Panc1 (cell line): Measurements from ENCODE around the gene PGPEP1. TPM values are rescaled to one million over a fixed set of nuclear protein-coding genes. Genes with fewer than 3 reads are reported as not detected.

Source experiments
- ATAC-seq: fragments of 200-7000 bp; cut with Tn5 transposase; 2 replicates; pipeline ENCODE4 v1.9.1; 2020; ENCODE audit warnings: mild to moderate bottlenecking, moderate library complexity
- BruUV-seq: library from RNA; stranded (reverse); fragments of 400-500 nt; replicated peaks from 2 replicates; lab custom pipeline; 2021; lab: Mats Ljungman, UMichigan
- CTCF ChIA-PET: fragments of 300-600 bp; sonication (Branson Sonifier 250); formaldehyde crosslinking; loops from one replicate; lab custom pipeline; 2022; ENCODE audit warnings: antibody characterized with exemption; lab: Charles Lee
- POLR2A ChIA-PET: fragments of 300-600 bp; sonication (Branson Sonifier 250); formaldehyde crosslinking; loops from one replicate; lab custom pipeline; 2022; ENCODE audit warnings: antibody characterized with exemption; lab: Charles Lee
- DNase-seq: peaks from one replicate; pipeline ENCODE4 v3.0.0-alpha.2; 2010; ENCODE audit warnings: low read depth, low spot score
- H3K27ac ChIP-seq: 2 replicates; pipeline ENCODE4 v1.5.1; 2011; ENCODE audit warnings: mild to moderate bottlenecking, low read length, inconsistent platforms
- H3K27me3 ChIP-seq: fragments of 200-500 bp; sonication (Bioruptor generic); 2 replicates; pipeline ENCODE4 v1.6.0; 2014; ENCODE audit warnings: low read length, inconsistent platforms; ENCODE audit not compliant: control insufficient read depth, insufficient read depth
- H3K36me3 ChIP-seq: fragments of 200-500 bp; sonication (Bioruptor generic); 2 replicates; pipeline ENCODE4 v1.5.1; 2014; ENCODE audit warnings: inconsistent platforms, mild to moderate bottlenecking, low read length, moderate library complexity; ENCODE audit not compliant: control insufficient read depth, insufficient read depth
- H3K4me1 ChIP-seq: 2 replicates; pipeline ENCODE4 v1.5.1; 2011; ENCODE audit warnings: inconsistent platforms, mild to moderate bottlenecking, low read length, moderate library complexity; ENCODE audit not compliant: control insufficient read depth, insufficient read depth
- H3K4me3 ChIP-seq, 2 experiments: 2 replicates each; pipeline ENCODE4 v1.5.1; 2011 to 2012; ENCODE audit warnings: low read depth in 2 of 2, low read length in 2 of 2, mild to moderate bottlenecking in 2 of 2, inconsistent platforms in 1 of 2, moderate library complexity in 1 of 2
- H3K9me3 ChIP-seq: fragments of 200-500 bp; sonication (Bioruptor generic); 2 replicates; pipeline ENCODE4 v1.5.1; 2014; ENCODE audit warnings: low read depth, mild to moderate bottlenecking, inconsistent platforms, low read length, moderate library complexity; ENCODE audit not compliant: control insufficient read depth, insufficient read depth
- CTCF ChIP-seq: fragments of 450-650 bp; IDR thresholded peaks from 2 replicates; pipeline ENCODE4 v1.5.1; 2017; ENCODE audit warnings: mild to moderate bottlenecking
- POLR2AphosphoS5 ChIP-seq: IDR thresholded peaks from 2 replicates; pipeline ENCODE4 v1.6.1; 2012; ENCODE audit warnings: mild to moderate bottlenecking, low read depth, low read length, moderate library complexity
- SIN3A ChIP-seq: IDR thresholded peaks from 2 replicates; pipeline ENCODE4 v1.6.1; 2012; ENCODE audit warnings: low read depth, mild to moderate bottlenecking, low read length, moderate library complexity, borderline replicate concordance; ENCODE audit not compliant: insufficient read depth
- TCF7L2 ChIP-seq: IDR thresholded peaks from 2 replicates; pipeline ENCODE4 v1.6.1; 2011; ENCODE audit warnings: mild to moderate bottlenecking, low read depth, low read length, inconsistent platforms
- in situ Hi-C: cut with HindIII; loops from 2 replicates; pipeline ENCODE4 v1.10.0; 2016; ENCODE audit warnings: low sequenced_read_pairs, low pct_unique_long_range_greater_than_20kb
- intact Hi-C: fragments of 100-400 bp; cut with micrococcal nuclease; formaldehyde crosslinking; loops from one replicate; pipeline ENCODE4 v1.10.0; 2022; ENCODE audit not compliant: unreplicated experiment
- total RNA-seq: library from RNA; stranded (reverse); gene quantifications from one replicate; pipeline ENCODE4 v1.2.1, GENCODE V29; 2021; ENCODE audit not compliant: unreplicated experiment

PGPEP1 gene
- total RNA-seq, 1 experiment from 2014 or later, result 36.3 TPM

- Histone ChIP-seq H3K36me3 (no peaks in the 10 kb centered on the region), H3K9me3 (no peaks in the 10 kb centered on the region), H3K4me1 (peaks cover 3% of the 10 kb centered on the region; the same call in 1 of the 2 replicates), H3K27me3 (no peaks in the 10 kb centered on the region), H3K27ac (no peak overlapping the region), H3K4me3 (no peak overlapping the region)
- ATAC-seq (no peak), DNase-seq (no peak)
- in situ Hi-C loops (no loop called here), intact Hi-C loops (no loop called here)
- POLR2A ChIA-PET, result no interaction called here
- TF ChIP-seq POLR2AphosphoS5 (no peak), CTCF (0 out of 2 replicates have a peak, but pooled peaks have one; percentile 19)
- CTCF ChIA-PET, result no interaction called here
- no TSS peak for BruUV-seq
These were observed 66.4 kb downstream of the PGPEP1 start for GRCh38 chr19:18406749-18407148.

DNA sequence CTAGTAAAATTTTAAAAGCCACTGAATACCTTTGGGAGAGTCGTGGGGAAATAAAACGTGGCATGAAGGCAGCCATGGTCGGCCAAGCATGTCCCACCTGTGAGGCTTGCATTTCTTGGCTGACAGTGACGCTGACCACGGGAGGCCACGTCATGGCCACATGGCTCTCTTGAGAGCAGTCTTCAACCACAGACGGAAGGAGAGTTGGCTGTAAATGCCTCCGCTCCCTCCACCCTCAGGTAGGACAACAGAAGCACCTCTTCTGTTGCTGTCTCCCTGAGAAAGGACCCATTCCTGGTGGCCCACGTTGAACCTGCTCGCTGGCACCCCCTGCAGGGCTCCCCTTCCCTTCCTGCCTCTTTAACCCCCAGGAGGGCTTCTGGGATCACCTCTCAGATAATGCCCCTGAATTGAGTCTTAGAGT is 67.7 kb downstream of the PGPEP1 start:
- Histone ChIP-seq H3K27ac (peak overlapping the region; percentile 29; the same call in 1 of the 2 replicates), H3K4me1 (no peaks in the 10 kb centered on the region), H3K27me3 (no peaks in the 10 kb centered on the region), H3K36me3 (no peaks in the 10 kb centered on the region), H3K9me3 (no peaks in the 10 kb centered on the region), H3K4me3 (no peak overlapping the region)
- TF ChIP-seq TCF7L2 (no peak), CTCF (peak; percentile 68), SIN3A (no peak), POLR2AphosphoS5 (no peak)
- ATAC-seq (no peak), DNase-seq (no peak)
- ChIA-PET CTCF (no interaction called here), POLR2A (no interaction called here)
- in situ Hi-C loops (no loop called here), intact Hi-C loops (no loop called here)
- no TSS peak for BruUV-seq

GRCh38 chr19:18412610-18413239 is 72.3 kb downstream of the PGPEP1 start:
- Histone ChIP-seq H3K27ac (no peak overlapping the region), H3K4me1 (peaks cover 23% of the 10 kb centered on the region), H3K27me3 (no peaks in the 10 kb centered on the region), H3K4me3 (no peak overlapping the region), H3K36me3 (no peaks in the 10 kb centered on the region), H3K9me3 (no peaks in the 10 kb centered on the region)
- intact Hi-C loops, result no loop called here
- POLR2A ChIA-PET, result no interaction called here
- in situ Hi-C loops, result no loop called here
- CTCF ChIA-PET, result interaction anchor here (0.6 kb wide), 1 partner anchor 135 kb away, joined by 10 read pairs; no protein-coding TSS in a partner anchor
- BruUV-seq, result no TSS peak
- DNase-seq (no peak), ATAC-seq (no peak)
- TF ChIP-seq CTCF (peak; percentile 31; the same call in 1 of the 2 replicates), POLR2AphosphoS5 (no peak)
